ENCODE results near the gene CNKSR3. TPM values are rescaled to one million over a fixed set of nuclear protein-coding genes. Genes with fewer than 3 reads are reported as not detected.

CNKSR3 gene
- total RNA-seq, 1 donor, result 4.7 TPM

- TF ChIP-seq CTCF (IDR thresholded peaks at IDR 0.05; ENCODE audit: insufficient read depth, low read depth, low read length), result no peak
- H3K4me3 ChIP-seq (ENCODE audit: low read depth, low read length), result no peak overlapping the region
- DNase-seq (ENCODE audit: low read depth), result no peak
Measured at GRCh38 chr6:154504102-154504501, 6.4 kb downstream of the CNKSR3 start.

- DNase-seq (ENCODE audit: low read depth), result peak; percentile 28
- TF ChIP-seq CTCF (IDR thresholded peaks at IDR 0.05; ENCODE audit: insufficient read depth, low read depth, low read length), result no peak
- H3K4me3 ChIP-seq (ENCODE audit: low read depth, low read length), result no peak overlapping the region
Measured at GRCh38 chr6:154503658-154504057, 6.8 kb downstream of the CNKSR3 start.

- no peak for TF ChIP-seq CTCF (IDR thresholded peaks at IDR 0.05; ENCODE audit: insufficient read depth, low read depth, low read length)
- no peak for DNase-seq (ENCODE audit: low read depth)
- H3K4me3 ChIP-seq (ENCODE audit: low read depth, low read length), result no peak overlapping the region
Measured at GRCh38 chr6:154502553-154502952, 7.9 kb downstream of the CNKSR3 start.

- TF ChIP-seq CTCF (IDR thresholded peaks at IDR 0.05; ENCODE audit: insufficient read depth, low read depth, low read length), result no peak
- no peak overlapping the region for H3K4me3 ChIP-seq (ENCODE audit: low read depth, low read length)
- DNase-seq (ENCODE audit: low read depth), result no peak
Measured at GRCh38 chr6:154501578-154501868, 9.0 kb downstream of the CNKSR3 start.

- no peak overlapping the region for H3K4me3 ChIP-seq (ENCODE audit: low read depth, low read length)
- DNase-seq (ENCODE audit: low read depth), result no peak
- peak; percentile 46 for TF ChIP-seq CTCF (IDR thresholded peaks at IDR 0.05; ENCODE audit: insufficient read depth, low read depth, low read length)
Measured at GRCh38 chr6:154500769-154501577, 9.5 kb downstream of the CNKSR3 start.

- H3K4me3 ChIP-seq (ENCODE audit: low read depth, low read length), result no peak overlapping the region
- DNase-seq (ENCODE audit: low read depth), result no peak
- TF ChIP-seq CTCF (IDR thresholded peaks at IDR 0.05; ENCODE audit: insufficient read depth, low read depth, low read length), result no peak
Measured at GRCh38 chr6:154499855-154500589, 10.5 kb downstream of the CNKSR3 start.

Measured in fibroblast of villous mesenchyme (primary cell).